IMR-90 (cell line): ENCODE measurements around the gene STK25. TPM values are rescaled to one million over a fixed set of nuclear protein-coding genes. Genes with fewer than 3 reads are reported as not detected.

ENCODE experiments used
- ATAC-seq: fragments of 200-7000 bp; cut with Tn5 transposase; 2 replicates; pipeline ENCODE4 v1.9.1; 2020; ENCODE audit warnings: low read depth, mild to moderate bottlenecking, moderate library complexity
- BruUV-seq: library from RNA; stranded (reverse); fragments of 400-500 nt; replicated peaks from 2 replicates; lab custom pipeline; 2021; lab: Mats Ljungman, UMichigan
- CTCF ChIA-PET: fragments of 300-600 bp; formaldehyde crosslinking; extraction: SDS; loops from one replicate; lab custom pipeline; 2021; ENCODE audit warnings: antibody characterized with exemption; lab: Yijun Ruan, JAX
- POLR2A ChIA-PET: fragments of 300-600 bp; sonication (Branson Sonifier 250); formaldehyde crosslinking; loops from one replicate; lab custom pipeline; 2022; ENCODE audit warnings: antibody characterized with exemption; ENCODE audit not compliant: unreplicated experiment; lab: Charles Lee
- DNase-seq: peaks from one replicate; pipeline ENCODE4 v3.0.0; 2013
- H2AFZ ChIP-seq: replicated peaks from 2 replicates; pipeline ENCODE3; 2013; ENCODE audit warnings: low read length, mild to moderate bottlenecking; ENCODE audit not compliant: poor library complexity
- H2AK5ac ChIP-seq: 2 replicates; pipeline ENCODE4 v1.6.1; 2013; ENCODE audit warnings: low read depth, low read length, inconsistent platforms
- H2AK9ac ChIP-seq: replicated peaks from 2 replicates; pipeline ENCODE3; 2013; ENCODE audit warnings: mild to moderate bottlenecking, low read depth, low read length, moderate library complexity; ENCODE audit not compliant: poor library complexity
- H2BK120ac ChIP-seq: 2 replicates; pipeline ENCODE4 v1.6.1; 2013; ENCODE audit warnings: low read depth, low read length, inconsistent platforms
- H2BK15ac ChIP-seq: 3 replicates; pipeline ENCODE4 v1.6.1; 2013; ENCODE audit warnings: low read depth, low read length, inconsistent platforms
- H2BK20ac ChIP-seq: 2 replicates; pipeline ENCODE4 v1.6.1; 2013; ENCODE audit warnings: low read depth, mild to moderate bottlenecking, inconsistent platforms, low read length, moderate library complexity
- H2BK5ac ChIP-seq: 2 replicates; pipeline ENCODE4 v1.6.1; 2013; ENCODE audit warnings: mild to moderate bottlenecking, low read depth, low read length, inconsistent platforms; ENCODE audit not compliant: poor library complexity, severe bottlenecking
- H3K14ac ChIP-seq: replicated peaks from 2 replicates; pipeline ENCODE4 v1.6.1; 2013; ENCODE audit warnings: low read depth, low read length, inconsistent platforms
- H3K18ac ChIP-seq: 2 replicates; pipeline ENCODE4 v1.6.1; 2013; ENCODE audit warnings: low read depth, low read length, control low read depth
- H3K23ac ChIP-seq: 2 replicates; pipeline ENCODE4 v1.6.1; 2013; ENCODE audit warnings: low read depth, low read length, inconsistent platforms
- H3K27ac ChIP-seq: 2 replicates; pipeline ENCODE4 v1.5.1; 2013; ENCODE audit warnings: mild to moderate bottlenecking, control low read depth, low read length; ENCODE audit not compliant: insufficient read depth
- H3K27me3 ChIP-seq: 2 replicates; pipeline ENCODE4 v1.6.1; 2013; ENCODE audit warnings: low read length; ENCODE audit not compliant: control insufficient read depth, insufficient read depth
- H3K36me3 ChIP-seq: 2 replicates; pipeline ENCODE4 v1.6.1; 2013; ENCODE audit warnings: low read length, mixed read lengths; ENCODE audit not compliant: control insufficient read depth, insufficient read depth
- H3K4ac ChIP-seq: 2 replicates; pipeline ENCODE4 v1.6.1; 2013; ENCODE audit warnings: low read depth, low read length, inconsistent platforms
- H3K4me1 ChIP-seq: 2 replicates; pipeline ENCODE4 v1.6.1; 2013; ENCODE audit warnings: low read length, mixed read lengths; ENCODE audit not compliant: control insufficient read depth, insufficient read depth
- H3K4me2 ChIP-seq: 2 replicates; pipeline ENCODE4 v1.6.1; 2013; ENCODE audit warnings: low read depth, mild to moderate bottlenecking, control low read depth, low read length, moderate library complexity
- H3K4me3 ChIP-seq: 2 replicates; pipeline ENCODE4 v1.5.1; 2013; ENCODE audit warnings: low read depth, mild to moderate bottlenecking, control low read depth, low read length, moderate library complexity; ENCODE audit not compliant: insufficient read depth
- H3K56ac ChIP-seq: 2 replicates; pipeline ENCODE4 v1.6.1; 2013; ENCODE audit warnings: low read length, inconsistent platforms; ENCODE audit not compliant: insufficient read depth; ENCODE audit errors: extremely low read depth
- H3K79me1 ChIP-seq, 2 experiments: 2 replicates each; pipeline ENCODE4 v1.6.1; 2013; ENCODE audit warnings: low read length in 2 of 2, inconsistent platforms in 1 of 2, low read depth in 1 of 2
- H3K9ac ChIP-seq: 2 replicates; pipeline ENCODE4 v1.6.1; 2013; ENCODE audit warnings: low read depth, low read length, control low read depth
- H3K9me1 ChIP-seq: 2 replicates; pipeline ENCODE4 v1.6.1; 2013; ENCODE audit warnings: low read length, inconsistent platforms; ENCODE audit not compliant: insufficient read depth
- H3K9me3 ChIP-seq: 2 replicates; pipeline ENCODE4 v1.6.1; 2013; ENCODE audit warnings: low read length; ENCODE audit not compliant: control insufficient read depth, insufficient read depth
- H4K20me1 ChIP-seq: 2 replicates; pipeline ENCODE4 v1.6.1; 2013; ENCODE audit warnings: low read length, inconsistent platforms; ENCODE audit not compliant: insufficient read depth
- H4K5ac ChIP-seq: 2 replicates; pipeline ENCODE4 v1.6.1; 2013; ENCODE audit warnings: mild to moderate bottlenecking, low read depth, low read length, control low read depth
- H4K8ac ChIP-seq, 2 experiments: 2 replicates each; pipeline ENCODE4 v1.6.1; 2013; ENCODE audit warnings: low read depth in 2 of 2, low read length in 2 of 2, control low read depth in 1 of 2, inconsistent platforms in 1 of 2
- H4K91ac ChIP-seq: 2 replicates; pipeline ENCODE4 v1.6.1; 2013; ENCODE audit warnings: low read depth, low read length, inconsistent platforms; ENCODE audit not compliant: insufficient read depth
- BHLHE40 ChIP-seq: fragments of 150-350 bp; IDR thresholded peaks from 2 replicates; pipeline ENCODE4 v1.6.1; 2016; ENCODE audit warnings: mild to moderate bottlenecking, low read depth, low read length
- CEBPB ChIP-seq: IDR thresholded peaks from 2 replicates; pipeline ENCODE4 v1.6.1; 2012; ENCODE audit warnings: low read depth, low read length, improper control_type of control experiment
- CHD1 ChIP-seq: IDR thresholded peaks from 2 replicates; pipeline ENCODE4 v1.6.1; 2012; ENCODE audit warnings: low read depth, low read length, improper control_type of control experiment
- ELK1 ChIP-seq: fragments of 150-350 bp; IDR thresholded peaks from 2 replicates; pipeline ENCODE4 v1.6.1; 2016; ENCODE audit warnings: low read depth, mild to moderate bottlenecking, low read length, moderate library complexity, borderline replicate concordance
- FOS ChIP-seq: fragments of 150-350 bp; IDR thresholded peaks from 2 replicates; pipeline ENCODE4 v1.6.1; 2016; ENCODE audit warnings: low read depth, low read length
- MAFK ChIP-seq: IDR thresholded peaks from 2 replicates; pipeline ENCODE4 v1.6.1; 2012; ENCODE audit warnings: low read depth, low read length, improper control_type of control experiment
- MAZ ChIP-seq: IDR thresholded peaks from 2 replicates; pipeline ENCODE4 v1.6.1; 2012; ENCODE audit warnings: low read depth, mild to moderate bottlenecking, low read length, improper control_type of control experiment, moderate library complexity, borderline replicate concordance
- MXI1 ChIP-seq: IDR thresholded peaks from 2 replicates; pipeline ENCODE4 v1.6.1; 2012; ENCODE audit warnings: low read depth, mild to moderate bottlenecking, low read length, moderate library complexity, borderline replicate concordance
- NFE2L2 ChIP-seq: fragments of 150-350 bp; IDR thresholded peaks from 2 replicates; pipeline ENCODE4 v1.6.1; 2016; ENCODE audit warnings: low read depth, mild to moderate bottlenecking, low read length
- POLR2A ChIP-seq: IDR thresholded peaks from 2 replicates; pipeline ENCODE4 v1.6.1; 2012; ENCODE audit warnings: mild to moderate bottlenecking, low read depth, low read length
- RAD21 ChIP-seq: IDR thresholded peaks from 2 replicates; pipeline ENCODE4 v1.6.1; 2012; ENCODE audit warnings: low read length, improper control_type of control experiment
- RCOR1 ChIP-seq: IDR thresholded peaks from 2 replicates; pipeline ENCODE4 v1.6.1; 2012; ENCODE audit warnings: mild to moderate bottlenecking, low read length, improper control_type of control experiment; ENCODE audit not compliant: insufficient replicate concordance
- RFX5 ChIP-seq: IDR thresholded peaks from 2 replicates; pipeline ENCODE4 v1.8.0; 2012; ENCODE audit warnings: low read depth, mild to moderate bottlenecking, low read length, moderate library complexity
- SMC3 ChIP-seq: fragments of 150-350 bp; IDR thresholded peaks from 2 replicates; pipeline ENCODE4 v1.6.1; 2016; ENCODE audit warnings: low read depth, mild to moderate bottlenecking, antibody characterized with exemption, low read length, moderate library complexity
- USF2 ChIP-seq: fragments of 150-350 bp; IDR thresholded peaks from 2 replicates; pipeline ENCODE4 v1.6.1; 2017; ENCODE audit warnings: mild to moderate bottlenecking, antibody characterized with exemption, low read length, low read depth
- WGBS, 2 experiments: methylation state at CpG; one replicate each; pipeline versions ENCODE4 v1.1.5 to v1.1.7; 2013; ENCODE audit warnings: missing lambda C conversion rate in 2 of 2; ENCODE audit not compliant: insufficient read length in 1 of 2; ENCODE audit errors: extremely low coverage in 2 of 2; 5-methylcytosine and 5-hydroxymethylcytosine counted together
- dilution Hi-C: fragments of 300-500 bp; cut with HindIII; formaldehyde crosslinking; loops from one replicate; pipeline ENCODE4 v1.14.3; 2018; ENCODE audit warnings: low sequenced_read_pairs; ENCODE audit not compliant: unreplicated experiment
- in situ Hi-C: fragments of 300-500 bp; cut with MboI; formaldehyde crosslinking; loops from 3 replicates; pipeline ENCODE4 v1.14.3; 2019; ENCODE audit warnings: low sequenced_read_pairs, inconsistent platforms, mixed read lengths
- intact Hi-C: fragments of 100-400 bp; cut with micrococcal nuclease; formaldehyde crosslinking; loops from 2 replicates; pipeline ENCODE4 v1.10.0; 2022
- polyA plus RNA-seq, 3 experiments: library from polyadenylated mRNA; depleted of rRNA; stranded (reverse); fragments of >200 nt; gene quantifications; 2 replicates each; pipeline ENCODE4 v1.2.3, GENCODE V29; 2012; ENCODE audit warnings: low replicate concordance in 1 of 3
- total RNA-seq: library from RNA; depleted of rRNA; stranded (reverse); fragments of >200 nt; gene quantifications from 2 replicates; pipeline ENCODE4 v1.2.3, GENCODE V29; 2012
- TF ChIP-seq, protein P1 (sequence below): conservative IDR thresholded peaks from 2 replicates; pipeline ENCODE4 v1.5.1; 2012; ENCODE audit warnings: mild to moderate bottlenecking, low read depth, low read length, improper control_type of control experiment

STK25 gene
- total and polyA plus RNA-seq, 2 of the 4 experiments (the other 2 are of a cell fraction), result 258 to 392 TPM

DNA sequence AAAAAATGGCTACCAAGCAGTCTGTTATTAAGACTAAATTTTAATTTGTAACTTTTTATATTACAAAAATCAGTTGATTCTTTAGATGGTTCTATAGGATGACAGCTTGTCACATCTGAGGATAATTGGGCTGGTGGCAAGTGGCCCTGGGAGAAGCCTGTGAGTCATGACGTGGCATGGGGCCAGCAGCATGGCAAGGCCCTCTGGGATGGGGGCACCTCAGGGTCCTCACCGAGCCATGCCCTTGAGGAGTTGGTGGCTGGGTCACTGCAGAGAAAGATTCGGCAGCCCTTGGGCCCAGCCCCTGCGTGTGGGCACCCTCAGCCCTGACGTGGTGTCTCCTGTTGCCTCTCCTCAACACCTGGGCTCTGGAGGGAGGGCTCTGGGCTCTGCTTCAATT, 49.7 kb downstream of the STK25 start:
- no peak overlapping the region for H4K5ac ChIP-seq
- no peak overlapping the region for H2BK5ac ChIP-seq
- no peak overlapping the region for H4K8ac ChIP-seq
- dilution Hi-C loops, result no loop called here
- no TSS peak for BruUV-seq
- POLR2A ChIA-PET, result no interaction called here
- H3K18ac ChIP-seq, result no peak overlapping the region
- intact Hi-C loops, result no loop called here
- H3K4ac ChIP-seq, result no peak overlapping the region
- CTCF ChIA-PET, result no interaction called here
- no peak overlapping the region for H2AFZ ChIP-seq
- H3K4me3 ChIP-seq, result no peak overlapping the region
- H2BK120ac ChIP-seq, result no peak overlapping the region
- peaks cover 2% of the 10 kb centered on the region; the same call in 1 of the 2 replicates for H3K9me1 ChIP-seq
- H3K9ac ChIP-seq, result no peak overlapping the region
- no peaks in the 10 kb centered on the region for H3K4me1 ChIP-seq
- H2AK9ac ChIP-seq, result no peak overlapping the region
- H3K4me2 ChIP-seq, result no peak overlapping the region
- H4K91ac ChIP-seq, result no peak overlapping the region
- no peak overlapping the region for H2BK20ac ChIP-seq
- H3K36me3 ChIP-seq, result no peaks in the 10 kb centered on the region; the same call in 1 of the 2 replicates
- H3K27me3 ChIP-seq, result no peaks in the 10 kb centered on the region
- DNase-seq (no peak), ATAC-seq (no peak)
- H4K20me1 ChIP-seq, result no peaks in the 10 kb centered on the region
- H3K14ac ChIP-seq, result no peak overlapping the region
- H2BK15ac ChIP-seq, result no peak overlapping the region
- no peaks in the 10 kb centered on the region for H3K9me3 ChIP-seq
- H3K23ac ChIP-seq, result no peak overlapping the region
- H3K79me1 ChIP-seq, result no peaks in the 10 kb centered on the region
- TF ChIP-seq POLR2A, result no peak
- no peak for TF ChIP-seq CEBPB
- TF ChIP-seq SMC3, result no peak
- TF ChIP-seq USF2, result no peak
- TF ChIP-seq FOS, result no peak
- no peak for TF ChIP-seq RFX5
- TF ChIP-seq CHD1, result no peak
- TF ChIP-seq, protein P1, sequence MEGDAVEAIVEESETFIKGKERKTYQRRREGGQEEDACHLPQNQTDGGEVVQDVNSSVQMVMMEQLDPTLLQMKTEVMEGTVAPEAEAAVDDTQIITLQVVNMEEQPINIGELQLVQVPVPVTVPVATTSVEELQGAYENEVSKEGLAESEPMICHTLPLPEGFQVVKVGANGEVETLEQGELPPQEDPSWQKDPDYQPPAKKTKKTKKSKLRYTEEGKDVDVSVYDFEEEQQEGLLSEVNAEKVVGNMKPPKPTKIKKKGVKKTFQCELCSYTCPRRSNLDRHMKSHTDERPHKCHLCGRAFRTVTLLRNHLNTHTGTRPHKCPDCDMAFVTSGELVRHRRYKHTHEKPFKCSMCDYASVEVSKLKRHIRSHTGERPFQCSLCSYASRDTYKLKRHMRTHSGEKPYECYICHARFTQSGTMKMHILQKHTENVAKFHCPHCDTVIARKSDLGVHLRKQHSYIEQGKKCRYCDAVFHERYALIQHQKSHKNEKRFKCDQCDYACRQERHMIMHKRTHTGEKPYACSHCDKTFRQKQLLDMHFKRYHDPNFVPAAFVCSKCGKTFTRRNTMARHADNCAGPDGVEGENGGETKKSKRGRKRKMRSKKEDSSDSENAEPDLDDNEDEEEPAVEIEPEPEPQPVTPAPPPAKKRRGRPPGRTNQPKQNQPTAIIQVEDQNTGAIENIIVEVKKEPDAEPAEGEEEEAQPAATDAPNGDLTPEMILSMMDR, result no peak
- TF ChIP-seq ELK1, result no peak
- no peak for TF ChIP-seq MXI1
- no peak for TF ChIP-seq NFE2L2
- TF ChIP-seq MAZ, result no peak
- no peak for TF ChIP-seq MAFK
- no peak for TF ChIP-seq RCOR1
- TF ChIP-seq BHLHE40, result no peak
- TF ChIP-seq RAD21, result no peak
- no peak overlapping the region for H2AK5ac ChIP-seq
- 100% methylated on average over 2 of the region's 5 CpGs; no CpG with 5 or more reads in 1 of the 2 experiments for WGBS, 2 experiments
- H3K56ac ChIP-seq, result no peak overlapping the region
- no peak overlapping the region for H3K27ac ChIP-seq
- in situ Hi-C loops, result no loop called here
